Uterus (tissue), 4 donors: ENCODE results near the gene BUB1B. TPM values are rescaled to one million over a fixed set of nuclear protein-coding genes. Genes with fewer than 3 reads are reported as not detected.

Source experiments
- DNase-seq, 2 donors: peaks; one replicate each; pipeline ENCODE4 v3.0.0-alpha.2; 2019 to 2020
- H3K27ac ChIP-seq, 2 donors: fragments of 200-600 bp; sonication (generic); 1 replicate in 1 of 2; 2 replicates in 1 of 2; pipeline ENCODE4 v1.5.1; 2016 to 2018
- H3K27me3 ChIP-seq, 2 donors: fragments of 200-600 bp; sonication (generic); one replicate each; pipeline ENCODE4 v1.5.1; 2018 to 2019; ENCODE audit warnings: control low read depth in 1 of 2
- H3K36me3 ChIP-seq, 2 donors: fragments of 200-600 bp; sonication (generic); one replicate each; pipeline ENCODE4 v1.5.1; 2019; ENCODE audit warnings: control low read depth in 1 of 2
- H3K4me1 ChIP-seq, 2 donors: fragments of 200-600 bp; sonication (generic); one replicate each; pipeline ENCODE4 v1.5.1; 2018 to 2019; ENCODE audit warnings: control low read depth in 1 of 2
- H3K4me3 ChIP-seq, 2 donors: fragments of 200-600 bp; sonication (generic); 1 replicate in 1 of 2; 2 replicates in 1 of 2; pipeline ENCODE4 v1.5.1; 2018 to 2019; ENCODE audit warnings: mild to moderate bottlenecking in 1 of 2
- H3K9me3 ChIP-seq, 2 donors: fragments of 200-600 bp; sonication (generic); one replicate each; pipeline ENCODE4 v1.5.1; 2019; ENCODE audit warnings: control low read depth in 1 of 2
- CTCF ChIP-seq, 4 experiments: fragments of 200-600 bp in 2 of 4; fragments of 450-650 bp in 2 of 4; sonication (generic) in 2 of 4; IDR thresholded peaks; one replicate each; pipeline ENCODE4 v1.5.1; 2016 to 2019; ENCODE audit warnings: antibody characterized with exemption in 4 of 4, mild to moderate bottlenecking in 2 of 4, moderate library complexity in 1 of 4
- POLR2A ChIP-seq, 2 donors: fragments of 450-650 bp; IDR thresholded peaks; one replicate each; pipeline ENCODE4 v1.6.1; 2016; ENCODE audit warnings: antibody characterized with exemption in 2 of 2, mild to moderate bottlenecking in 1 of 2, moderate library complexity in 1 of 2
- intact Hi-C: fragments of 100-400 bp; cut with DNase I; formaldehyde crosslinking; loops from one replicate; pipeline ENCODE4 v1.15.1; 2023; ENCODE audit warnings: low total_unique reads
- total RNA-seq, 4 donors: library from RNA; depleted of rRNA in 3 of 4; stranded (reverse); fragments of >200 nt in 3 of 4; gene quantifications; one replicate each; pipeline versions ENCODE4 v1.1.0 to v1.2.4, GENCODE V29; 2014 to 2023
- donor health status: DM: yes; HTN: yes; CAD: no.

The BUB1B gene
- total RNA-seq, 4 donors from 2014 or later, result under 0.01 to 31.5 TPM; not detected in 2

- intact Hi-C loops, result no loop called here
- Histone ChIP-seq H3K9me3 (no peaks in the 10 kb centered on the region), H3K4me1 (no peaks in the 10 kb centered on the region), H3K27ac (no peak overlapping the region), H3K27me3 (no peaks in the 10 kb centered on the region), H3K4me3 (no peak overlapping the region), H3K36me3 (no peaks in the 10 kb centered on the region)
- no peak for TF ChIP-seq POLR2A (IDR thresholded peaks at IDR 0.05)
- no peak for TF ChIP-seq CTCF (IDR thresholded peaks at IDR 0.05)
- no peak for DNase-seq
These were observed 34.9 kb upstream of the BUB1B start for GRCh38 chr15:40125950-40126349.

- TF ChIP-seq CTCF (IDR thresholded peaks at IDR 0.05) (no peak), POLR2A (IDR thresholded peaks at IDR 0.05) (no peak)
- no peak for DNase-seq
These were observed 31.9 kb upstream of the BUB1B start for GRCh38 chr15:40128766-40129660.

GRCh38 chr15:40130118-40130517 is 30.8 kb upstream of the BUB1B start:
- H3K27me3 ChIP-seq, result no peaks in the 10 kb centered on the region
- H3K9me3 ChIP-seq, result no peaks in the 10 kb centered on the region
- TF ChIP-seq POLR2A (IDR thresholded peaks at IDR 0.05) (no peak), CTCF (IDR thresholded peaks at IDR 0.05) (no peak)
- no peak overlapping the region for H3K4me3 ChIP-seq
- intact Hi-C loops, result no loop called here
- no peaks in the 10 kb centered on the region for H3K4me1 ChIP-seq
- no peak for DNase-seq
- H3K36me3 ChIP-seq, result no peaks in the 10 kb centered on the region
- no peak overlapping the region for H3K27ac ChIP-seq

More at GRCh38 chr15:40128766-40129660, 31.9 kb upstream of the BUB1B start:
- Histone ChIP-seq H3K4me3 (no peak overlapping the region), H3K4me1 (no peaks in the 10 kb centered on the region), H3K9me3 (no peaks in the 10 kb centered on the region), H3K27me3 (no peaks in the 10 kb centered on the region), H3K36me3 (no peaks in the 10 kb centered on the region), H3K27ac (no peak overlapping the region)
- intact Hi-C loops, result no loop called here

- intact Hi-C loops, result no loop called here
- no peak for DNase-seq
These were observed 29.9 kb upstream of the BUB1B start for GRCh38 chr15:40130799-40131502.

More at GRCh38 chr15:40130799-40131502, 29.9 kb upstream of the BUB1B start:
- TF ChIP-seq CTCF (IDR thresholded peaks at IDR 0.05) (no peak), POLR2A (IDR thresholded peaks at IDR 0.05) (no peak)
- Histone ChIP-seq H3K27me3 (no peaks in the 10 kb centered on the region), H3K4me3 (no peak overlapping the region), H3K27ac (no peak overlapping the region), H3K36me3 (no peaks in the 10 kb centered on the region), H3K9me3 (no peaks in the 10 kb centered on the region), H3K4me1 (no peaks in the 10 kb centered on the region)
